ES-I3 (cell line): ENCODE measurements around the gene KCTD18.

ENCODE experiments used
- H3K36me3 ChIP-seq: 2 replicates; pipeline ENCODE4 v1.6.1; 2013; ENCODE audit warnings: mild to moderate bottlenecking, low read length, control low read depth, moderate library complexity; ENCODE audit not compliant: insufficient read depth
- H3K4me1 ChIP-seq: 2 replicates; pipeline ENCODE4 v1.6.1; 2013; ENCODE audit warnings: mild to moderate bottlenecking, control low read depth, low read length; ENCODE audit not compliant: insufficient read depth
- H3K9ac ChIP-seq: 2 replicates; pipeline ENCODE4 v1.6.1; 2013; ENCODE audit warnings: low read depth, mild to moderate bottlenecking, low read length, moderate library complexity
- H3K9me3 ChIP-seq: 2 replicates; pipeline ENCODE4 v1.6.1; 2013; ENCODE audit warnings: mild to moderate bottlenecking, low read length, moderate library complexity; ENCODE audit not compliant: control insufficient read depth, insufficient read depth

Gene KCTD18

DNA sequence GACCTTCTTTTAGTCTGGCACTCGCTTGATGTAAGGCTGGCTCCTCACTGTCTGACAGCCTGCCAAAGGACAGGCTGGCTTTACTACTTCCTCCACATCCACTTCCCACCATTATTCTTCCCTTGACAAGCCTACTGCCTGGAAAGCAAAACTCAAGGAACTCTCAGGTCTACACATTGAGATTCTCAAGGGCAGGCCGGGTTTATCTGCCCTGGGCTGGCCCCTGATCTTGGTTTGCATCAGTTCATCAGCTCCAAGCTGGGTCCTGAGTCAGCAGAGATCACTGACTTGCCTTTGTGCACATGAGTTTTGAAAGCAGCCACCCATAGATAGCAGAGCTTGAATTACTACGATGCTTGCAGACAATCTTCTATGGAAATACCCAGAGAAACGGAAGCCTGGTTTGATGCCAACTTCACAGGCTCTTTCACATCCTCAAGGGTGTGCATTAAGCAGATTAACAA is 53.9 kb downstream of the KCTD18 start:
- no peaks in the 10 kb centered on the region for H3K4me1 ChIP-seq
- no peak overlapping the region for H3K9ac ChIP-seq
- no peaks in the 10 kb centered on the region for H3K9me3 ChIP-seq
- peaks cover 24% of the 10 kb centered on the region for H3K36me3 ChIP-seq

DNA sequence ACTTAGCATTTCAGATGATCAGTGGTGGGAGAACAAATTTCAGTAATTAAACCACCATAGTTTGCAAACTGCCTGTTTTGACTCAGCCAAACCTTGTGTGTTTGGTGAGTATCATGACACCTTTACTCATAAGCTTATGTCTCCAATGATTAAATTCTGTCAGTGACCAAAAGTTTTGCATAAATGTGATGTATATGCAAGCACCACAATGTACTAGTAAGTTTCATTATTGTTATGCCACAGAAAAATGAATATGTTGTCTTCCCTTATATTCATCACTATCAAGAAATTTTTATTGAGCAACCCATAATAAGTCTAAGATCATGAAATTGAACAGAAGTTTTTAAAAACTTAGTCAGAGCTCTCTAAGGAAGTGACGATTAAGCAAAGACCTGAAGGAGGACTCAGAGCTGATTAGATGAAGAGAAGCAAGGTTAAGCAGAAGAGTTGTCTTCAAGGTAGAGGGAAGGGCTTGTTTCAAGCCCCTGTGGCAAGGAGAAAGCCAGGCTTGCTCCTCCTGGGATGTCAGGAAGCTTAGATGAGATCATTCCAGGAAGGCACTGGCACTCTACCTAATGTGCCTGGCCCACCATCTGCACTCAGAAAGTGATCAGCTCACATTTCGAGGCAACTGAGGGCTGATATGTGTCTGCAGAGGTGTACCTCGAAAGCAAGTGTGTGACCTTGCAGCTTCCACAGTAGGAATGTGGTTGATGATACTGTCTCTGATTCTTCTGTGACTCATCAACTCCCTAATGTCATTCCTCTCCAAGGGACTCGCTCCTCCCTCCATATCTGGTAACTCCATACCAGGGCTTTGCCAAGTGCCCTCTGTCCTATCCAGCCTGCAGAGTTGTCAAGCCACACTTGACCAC is 54.7 kb downstream of the KCTD18 start:
- H3K9me3 ChIP-seq, result no peaks in the 10 kb centered on the region
- H3K9ac ChIP-seq, result no peak overlapping the region
- no peaks in the 10 kb centered on the region for H3K4me1 ChIP-seq
- H3K36me3 ChIP-seq, result peaks cover 31% of the 10 kb centered on the region

GRCh38 chr2:200453853-200454534 is 55.9 kb downstream of the KCTD18 start:
- Histone ChIP-seq H3K36me3 (peaks cover 27% of the 10 kb centered on the region), H3K9me3 (no peaks in the 10 kb centered on the region), H3K9ac (no peak overlapping the region), H3K4me1 (no peaks in the 10 kb centered on the region)

DNA sequence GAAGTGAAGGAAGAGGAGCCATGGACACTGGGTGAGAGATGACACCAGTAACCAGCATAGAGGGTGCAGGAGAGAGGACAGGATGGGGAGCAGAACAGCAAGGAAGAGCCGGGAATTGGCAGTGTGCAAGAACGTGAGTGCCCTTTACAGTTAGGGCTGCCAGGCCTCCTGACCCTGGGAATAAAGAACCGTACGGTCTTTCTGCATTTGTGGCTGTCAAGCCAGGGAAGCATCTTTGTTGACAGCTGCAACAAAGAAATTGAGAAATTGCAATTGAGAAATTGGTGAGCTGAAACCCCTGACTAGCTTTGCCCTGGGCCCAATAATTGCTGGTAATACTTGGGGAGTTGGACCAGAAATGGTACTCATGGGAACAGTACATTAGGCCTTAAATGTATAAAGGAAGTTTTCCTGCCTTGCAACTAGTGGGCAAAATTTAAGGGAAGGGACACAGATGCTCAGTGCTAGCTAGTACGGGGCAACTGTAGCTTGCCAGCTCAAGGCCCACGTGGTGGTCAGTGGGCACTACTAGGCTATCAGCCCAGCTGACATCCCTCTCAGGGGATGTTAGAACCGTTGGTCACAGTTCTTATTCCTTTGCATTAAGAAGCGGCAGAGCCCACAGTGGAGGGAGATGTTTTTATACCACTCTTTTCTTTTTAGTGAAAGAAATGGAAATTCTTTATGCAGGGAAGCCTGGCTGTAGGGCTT is 56.6 kb downstream of the KCTD18 start:
- Histone ChIP-seq H3K9me3 (no peaks in the 10 kb centered on the region), H3K4me1 (no peaks in the 10 kb centered on the region), H3K9ac (no peak overlapping the region), H3K36me3 (peaks cover 27% of the 10 kb centered on the region)

DNA sequence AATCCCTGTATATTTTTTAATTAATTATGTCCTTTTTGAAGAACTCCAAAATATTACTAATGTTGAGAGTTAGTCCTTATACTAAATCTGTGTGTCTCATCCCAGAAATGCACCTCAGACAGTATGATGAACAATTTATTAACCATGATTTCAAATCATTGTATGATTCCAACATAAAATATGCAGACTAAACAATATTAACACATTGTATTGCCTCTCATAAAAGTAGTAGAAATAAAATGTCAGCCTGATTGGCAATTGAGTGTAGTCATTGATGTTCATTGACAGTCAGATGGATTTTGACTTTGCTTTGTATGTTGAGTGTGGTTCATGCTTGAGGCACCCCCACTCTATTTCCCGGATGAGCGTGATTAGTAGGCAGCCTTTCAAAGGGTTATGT is 57.5 kb downstream of the KCTD18 start:
- Histone ChIP-seq H3K9me3 (no peaks in the 10 kb centered on the region), H3K4me1 (no peaks in the 10 kb centered on the region), H3K36me3 (peaks cover 31% of the 10 kb centered on the region), H3K9ac (no peak overlapping the region)

DNA sequence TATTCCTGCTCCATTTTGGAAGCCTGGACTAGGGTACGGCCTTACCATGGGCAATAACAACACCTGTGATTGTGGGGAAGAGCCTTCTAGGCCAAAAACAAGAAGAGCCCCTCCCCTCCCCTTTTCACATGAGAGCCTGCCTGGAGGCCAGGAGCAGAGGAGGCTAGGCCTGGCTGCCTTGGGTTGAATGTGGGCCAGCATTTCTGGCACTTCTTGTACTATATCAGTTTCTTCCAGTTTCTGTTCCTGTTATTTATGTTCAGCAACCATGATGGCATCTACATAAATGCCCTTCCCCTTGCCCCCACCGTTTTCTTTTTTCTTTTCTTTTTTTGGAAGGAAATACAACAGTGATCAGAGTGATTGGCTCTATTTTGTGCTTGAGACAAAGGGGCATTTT is 58.4 kb downstream of the KCTD18 start:
- H3K4me1 ChIP-seq, result no peaks in the 10 kb centered on the region
- H3K9ac ChIP-seq, result no peak overlapping the region
- H3K36me3 ChIP-seq, result peaks cover 28% of the 10 kb centered on the region
- no peaks in the 10 kb centered on the region for H3K9me3 ChIP-seq

GRCh38 chr2:200450288-200450687 is 59.6 kb downstream of the KCTD18 start:
- Histone ChIP-seq H3K9ac (no peak overlapping the region), H3K9me3 (no peaks in the 10 kb centered on the region), H3K36me3 (peaks cover 25% of the 10 kb centered on the region), H3K4me1 (no peaks in the 10 kb centered on the region)

DNA sequence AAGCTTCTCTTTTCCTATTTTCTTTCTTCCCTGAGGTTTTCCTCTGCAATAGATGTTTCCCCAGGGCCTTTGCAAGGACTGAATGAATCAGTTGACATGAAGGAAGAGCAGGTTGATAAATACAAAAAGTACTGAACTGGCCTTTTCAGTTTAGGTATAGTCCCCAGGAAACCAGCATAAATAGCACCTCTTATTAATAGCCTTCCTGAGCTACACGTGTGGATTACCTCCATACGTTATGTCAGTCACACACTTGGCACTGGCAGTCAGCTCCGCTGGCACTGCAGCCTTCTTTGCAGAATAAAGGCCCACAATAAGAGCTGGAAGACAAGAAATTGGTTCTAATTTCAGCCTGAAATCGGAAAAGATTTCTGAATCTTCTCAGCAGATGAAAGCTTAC is 60.7 kb downstream of the KCTD18 start:
- Histone ChIP-seq H3K4me1 (no peaks in the 10 kb centered on the region), H3K36me3 (peaks cover 24% of the 10 kb centered on the region)

DNA sequence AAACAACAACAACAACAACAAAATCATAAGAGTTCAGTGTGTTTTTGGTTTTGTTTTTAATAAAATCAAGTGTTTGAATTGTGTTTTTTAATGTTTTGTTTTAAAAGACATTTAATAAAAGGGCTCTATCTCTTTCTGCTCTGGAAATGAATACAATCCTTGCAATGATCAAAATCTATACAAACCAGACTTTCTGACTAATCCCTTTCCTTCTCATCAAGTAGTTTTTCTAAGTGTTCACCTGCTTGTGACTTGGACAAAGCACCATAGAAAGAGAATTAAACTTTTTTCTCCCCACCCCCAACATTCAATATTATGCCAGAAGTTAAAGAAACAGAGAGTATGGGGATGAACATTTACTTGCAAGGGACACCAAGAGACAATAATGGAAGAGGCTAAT is 61.4 kb downstream of the KCTD18 start:
- no peaks in the 10 kb centered on the region for H3K9me3 ChIP-seq
- peaks cover 26% of the 10 kb centered on the region for H3K36me3 ChIP-seq
- H3K9ac ChIP-seq, result no peak overlapping the region
- H3K4me1 ChIP-seq, result no peaks in the 10 kb centered on the region

More for the DNA sequence above, 60.7 kb downstream of the KCTD18 start:
- no peak overlapping the region for H3K9ac ChIP-seq
- no peaks in the 10 kb centered on the region for H3K9me3 ChIP-seq

DNA sequence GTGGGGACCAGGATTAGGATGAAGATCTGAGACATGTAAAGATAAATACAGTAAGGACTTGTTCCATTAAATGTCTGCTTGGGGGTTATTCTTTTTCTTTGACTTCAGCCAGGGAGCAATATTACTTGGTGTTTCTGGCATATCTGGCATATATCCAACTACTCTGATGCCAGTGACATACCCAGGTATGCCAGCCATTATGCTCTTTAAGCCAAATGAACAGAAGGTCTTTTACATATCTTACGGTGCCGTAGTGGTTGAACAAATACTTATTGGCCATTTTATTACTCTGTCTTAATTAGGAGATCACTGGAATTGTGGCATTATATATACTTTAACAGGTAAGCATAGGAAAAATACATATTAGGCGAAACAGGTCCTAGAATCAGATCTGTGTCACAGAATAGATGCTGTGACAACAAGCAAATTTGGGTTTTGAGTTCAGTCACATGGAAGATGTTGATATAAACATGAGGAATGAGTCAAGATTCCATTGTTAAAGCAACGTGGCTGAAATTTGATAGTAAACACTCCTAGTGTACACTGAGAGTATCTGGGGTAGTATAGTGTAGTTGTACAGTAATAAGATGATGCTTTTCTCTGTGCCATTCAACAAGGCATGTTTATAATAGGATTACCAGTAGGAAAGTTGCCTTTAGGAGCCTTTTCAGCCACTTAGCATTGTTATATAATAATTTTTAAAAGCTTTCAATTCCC is 62.6 kb downstream of the KCTD18 start:
- Histone ChIP-seq H3K9ac (no peak overlapping the region), H3K4me1 (no peaks in the 10 kb centered on the region), H3K36me3 (peaks cover 36% of the 10 kb centered on the region), H3K9me3 (no peaks in the 10 kb centered on the region)

- Histone ChIP-seq H3K36me3 (peaks cover 43% of the 10 kb centered on the region), H3K4me1 (no peaks in the 10 kb centered on the region), H3K9ac (no peak overlapping the region), H3K9me3 (no peaks in the 10 kb centered on the region)
These were observed 63.3 kb downstream of the KCTD18 start for GRCh38 chr2:200446612-200447011.

DNA sequence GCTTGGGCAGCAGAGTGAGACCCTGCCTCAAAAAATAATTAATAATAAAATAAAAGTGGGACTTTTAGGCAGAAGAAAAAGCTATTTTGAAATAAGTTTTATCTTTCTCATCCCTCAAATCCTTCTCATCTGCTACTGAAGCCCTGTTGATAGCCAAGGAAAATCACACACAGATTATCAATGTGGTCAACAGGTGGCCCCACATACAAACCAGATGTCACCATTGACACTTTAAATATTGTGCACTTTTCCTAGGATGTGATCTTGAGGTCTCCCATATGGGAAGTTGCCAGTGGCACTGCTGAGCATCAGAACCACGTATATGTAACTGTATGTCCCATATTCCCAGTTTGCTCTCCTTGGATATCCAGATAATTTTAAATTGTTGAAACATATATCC is 64.6 kb downstream of the KCTD18 start:
- peaks cover 42% of the 10 kb centered on the region for H3K36me3 ChIP-seq

DNA sequence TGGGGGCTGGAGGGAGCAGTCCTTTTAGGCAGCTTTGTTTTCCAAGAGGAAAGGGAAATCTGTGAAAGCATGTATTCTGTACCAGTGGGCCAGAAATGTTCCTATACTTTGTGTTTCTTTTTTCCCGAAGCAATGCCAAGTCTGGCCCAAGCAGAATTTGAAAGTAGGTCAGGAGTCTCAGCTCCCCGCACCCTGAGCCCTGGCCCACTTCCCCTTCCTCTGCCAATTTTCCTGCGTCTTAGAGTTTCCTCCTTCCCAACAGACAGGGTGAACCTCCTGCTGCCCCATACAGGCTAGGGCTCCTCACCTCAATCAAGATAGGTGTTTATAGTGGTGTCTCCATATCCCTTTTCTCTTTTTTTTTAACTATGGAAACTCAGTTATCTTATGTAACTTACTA is 65.3 kb downstream of the KCTD18 start:
- Histone ChIP-seq H3K9me3 (no peaks in the 10 kb centered on the region), H3K4me1 (no peaks in the 10 kb centered on the region), H3K36me3 (peaks cover 47% of the 10 kb centered on the region), H3K9ac (no peak overlapping the region)

More for the DNA sequence above, 64.6 kb downstream of the KCTD18 start:
- Histone ChIP-seq H3K9ac (no peak overlapping the region), H3K9me3 (no peaks in the 10 kb centered on the region), H3K4me1 (no peaks in the 10 kb centered on the region)

DNA sequence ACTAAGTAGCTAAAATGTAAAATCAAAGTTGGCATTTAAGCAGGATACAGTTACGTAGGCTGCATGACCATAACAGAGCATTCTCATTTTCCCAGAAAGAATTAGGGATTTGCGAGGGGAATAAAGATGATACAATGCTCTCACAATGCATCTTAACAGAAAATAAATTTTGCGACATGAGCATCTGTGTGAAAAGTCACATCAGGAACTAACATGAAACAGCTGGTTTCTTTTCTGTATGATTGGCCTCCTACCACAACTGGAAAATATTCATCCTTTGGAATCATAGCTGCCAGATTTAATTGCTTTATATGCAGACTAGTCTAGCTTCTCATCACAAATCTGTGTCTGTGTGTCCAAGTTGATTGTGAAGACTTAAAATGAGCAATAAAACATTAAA is 66.0 kb downstream of the KCTD18 start:
- Histone ChIP-seq H3K9ac (no peak overlapping the region), H3K4me1 (no peaks in the 10 kb centered on the region), H3K9me3 (no peaks in the 10 kb centered on the region), H3K36me3 (peaks cover 49% of the 10 kb centered on the region)
